K562 (cell line): ENCODE measurements around the gene PRKCQ. TPM values are rescaled to one million over a fixed set of nuclear protein-coding genes. Genes with fewer than 3 reads are reported as not detected.

ENCODE experiments used
- ATAC-seq: fragments of 200-7000 bp; cut with Tn5 transposase; 3 replicates; pipeline ENCODE4 v1.9.1; 2020; ENCODE audit warnings: moderate library complexity
- BruUV-seq: library from RNA; stranded (reverse); fragments of 400-500 nt; replicated peaks from 2 replicates; lab custom pipeline; 2021; lab: Mats Ljungman, UMichigan
- CTCF ChIA-PET: fragments of 300-600 bp; formaldehyde crosslinking; extraction: SDS; loops from one replicate; lab custom pipeline; 2021; ENCODE audit warnings: low intra/inter-chr PET ratio; lab: Yijun Ruan, JAX
- POLR2A ChIA-PET: fragments of 300-600, 350-650 bp; sonication (Branson Sonifier 250); formaldehyde crosslinking; extraction: SDS; loops from one replicate; lab custom pipeline; 2021; ENCODE audit warnings: antibody characterized with exemption, inconsistent platforms; lab: Yijun Ruan, JAX
- DNase-seq, 4 experiments: peaks; one replicate each; pipeline versions ENCODE4 v3.0.0 to v3.0.0-alpha.2; 2011 to 2018; ENCODE audit warnings: low spot score in 3 of 4, mixed read lengths in 3 of 4; ENCODE audit errors: extremely low read depth in 1 of 4
- FAIRE-seq: peaks from 2 replicates; lab custom pipeline; 2011; peaks lifted over from hg19 to GRCh38; lab: Jason Lieb, UNC
- H2AFZ ChIP-seq: 2 replicates; pipeline ENCODE4 v1.6.0; 2011; ENCODE audit warnings: low read depth, low read length, control low read depth, inconsistent platforms
- H3K27ac ChIP-seq: fragments of 200-600 bp; 3 replicates; pipeline ENCODE4 v1.8.0; 2011; ENCODE audit warnings: low read depth, mild to moderate bottlenecking, control low read depth, inconsistent platforms, low read length, moderate library complexity, mixed read lengths; ENCODE audit errors: extremely low read depth
- H3K27me3 ChIP-seq, 2 experiments: fragments of 300-600 bp in 1 of 2; 2 replicates in 1 of 2; 3 replicates in 1 of 2; pipeline versions ENCODE4 v1.6.0 to v1.8.0; 2011; ENCODE audit warnings: inconsistent platforms in 2 of 2, low read length in 2 of 2, mild to moderate bottlenecking in 1 of 2, mixed read lengths in 1 of 2, moderate library complexity in 1 of 2; ENCODE audit not compliant: control insufficient read depth in 2 of 2, insufficient read depth in 2 of 2
- H3K36me3 ChIP-seq: fragments of 300-600 bp; 3 replicates; pipeline ENCODE4 v1.8.0; 2011; ENCODE audit warnings: mild to moderate bottlenecking, low read length, inconsistent platforms; ENCODE audit not compliant: control insufficient read depth, insufficient read depth
- H3K4me1 ChIP-seq, 2 experiments: fragments of 200-600 bp in 1 of 2; replicated peaks in 1 of 2; 2 replicates in 1 of 2; 3 replicates in 1 of 2; pipeline versions ENCODE4 v1.5.1 to v1.8.0; 2011; ENCODE audit warnings: inconsistent platforms in 2 of 2, low read length in 2 of 2, mild to moderate bottlenecking in 1 of 2, mixed read lengths in 1 of 2, moderate library complexity in 1 of 2; ENCODE audit not compliant: control insufficient read depth in 2 of 2, insufficient read depth in 2 of 2
- H3K4me2 ChIP-seq: 2 replicates; pipeline ENCODE4 v1.6.1; 2011; ENCODE audit warnings: low read length, control low read depth, inconsistent platforms, mixed read lengths; ENCODE audit not compliant: insufficient read depth
- H3K4me3 ChIP-seq: fragments of 200-600 bp; sonication (generic), shearing (Covaris generic); 2 replicates; pipeline ENCODE4 v1.5.1; 2016; ENCODE audit warnings: control low read depth, inconsistent platforms
- H3K79me2 ChIP-seq: fragments of 200-600 bp; 3 replicates; pipeline ENCODE4 v1.8.0; 2011; ENCODE audit warnings: low read length, inconsistent platforms; ENCODE audit not compliant: control insufficient read depth, insufficient read depth
- H3K9ac ChIP-seq, 2 experiments: 2 replicates each; pipeline versions ENCODE4 v1.6.0 to v1.6.1; 2011; ENCODE audit warnings: low read depth in 2 of 2, low read length in 2 of 2, control low read depth in 1 of 2, inconsistent platforms in 1 of 2, mild to moderate bottlenecking in 1 of 2, mixed read lengths in 1 of 2; ENCODE audit not compliant: insufficient read depth in 1 of 2
- H3K9me1 ChIP-seq: one replicate; pipeline ENCODE4 v1.6.0; 2011; ENCODE audit warnings: inconsistent platforms, mild to moderate bottlenecking, low read length, moderate library complexity; ENCODE audit not compliant: control insufficient read depth, insufficient read depth
- H3K9me3 ChIP-seq: replicated peaks from 2 replicates; pipeline ENCODE4 v1.5.1; 2011; ENCODE audit warnings: low read depth, low read length, inconsistent platforms; ENCODE audit not compliant: control insufficient read depth, insufficient read depth
- H4K20me1 ChIP-seq: replicated peaks from 2 replicates; pipeline ENCODE4 v1.6.1; 2011; ENCODE audit warnings: low read length, inconsistent platforms, mixed read lengths; ENCODE audit not compliant: control insufficient read depth, insufficient read depth
- DEAF1 ChIP-seq: fragments of 450-650 bp; formaldehyde crosslinking; IDR thresholded peaks from 2 replicates; pipeline ENCODE4 v1.4.0; 2020; ENCODE audit warnings: mild to moderate bottlenecking, moderate library complexity
- KLF13 ChIP-seq: fragments of 450-650 bp; IDR thresholded peaks from 2 replicates; pipeline ENCODE4 v1.6.1; 2016; ENCODE audit warnings: missing genetic modification characterization, low read depth, mild to moderate bottlenecking, missing compliant biosample characterization, moderate library complexity, borderline replicate concordance
- MAFG ChIP-seq: fragments of 450-650 bp; conservative IDR thresholded peaks from 2 replicates; pipeline ENCODE4 v1.6.1; 2016; ENCODE audit warnings: missing genetic modification characterization, missing compliant biosample characterization
- PATZ1 ChIP-seq: fragments of 250-450 bp; sonication (Bioruptor Pico); IDR thresholded peaks from 2 replicates; pipeline ENCODE4 v1.5.0; 2020; ENCODE audit warnings: mild to moderate bottlenecking, borderline replicate concordance
- TAL1 ChIP-seq: fragments of 450-650 bp; IDR thresholded peaks from 2 replicates; pipeline ENCODE4 v1.6.1; 2016; ENCODE audit warnings: mild to moderate bottlenecking
- WGBS: fragments of 100-300 bp; shearing (Covaris generic); methylation state at CpG from one replicate; pipeline ENCODE4 v1.1.6; 2016; ENCODE audit warnings: low coverage, mixed read lengths; ENCODE audit not compliant: insufficient coverage; ENCODE audit errors: missing lambda C conversion rate; 5-methylcytosine and 5-hydroxymethylcytosine counted together
- in situ Hi-C: fragments of 300-500 bp; cut with MboI; formaldehyde crosslinking; loops from 4 replicates; pipeline ENCODE4 v1.15.0; 2018; ENCODE audit warnings: inconsistent platforms, mixed read lengths
- intact Hi-C: fragments of 100-400 bp; cut with micrococcal nuclease; formaldehyde crosslinking; loops from 2 replicates; pipeline ENCODE4 v1.14.2; 2022
- polyA plus RNA-seq, 8 experiments: library from polyadenylated mRNA; depleted of rRNA in 4 of 8; stranded (reverse) in 5 of 8; unstranded in 3 of 8; fragments of >200 nt; fragmentation: Nextera tagmentation in 2 of 8; fragmentation: Illumina TruSeq in 1 of 8; extraction: Ambion mirVana in 2 of 8; extraction: Trizol in 1 of 8; gene quantifications; 2 replicates each; pipeline versions ENCODE4 v1.2.1 to v1.2.3, GENCODE V29; 2011 to 2014; ENCODE audit warnings: inconsistent platforms in 1 of 8, missing spikeins in 1 of 8
- total RNA-seq, 7 experiments: library from RNA; depleted of rRNA in 6 of 7; stranded (reverse); fragments of >200 nt in 6 of 7; fragmentation: Illumina TruSeq in 2 of 7; extraction: Trizol in 2 of 7; gene quantifications; 2 replicates each; pipeline versions ENCODE4 v1.2.1 to v1.2.3, GENCODE V29; 2011 to 2021; ENCODE audit warnings: low replicate concordance in 1 of 7

PRKCQ gene
- total and polyA plus RNA-seq, 9 of the 15 experiments (the other 6 are each of a cell fraction or from before 2014, with no cell fraction given): 4.4 to 23.3 (median 14.6) TPM

GRCh38 chr10:6522230-6522629, 57.8 kb downstream of the PRKCQ start:
- TF ChIP-seq KLF13 (tag): no peak
- Histone ChIP-seq H3K9me1 (no peaks in the 10 kb centered on the region), H3K9ac (no peak overlapping the region), H3K79me2 (no peaks in the 10 kb centered on the region), H4K20me1 (no peaks in the 10 kb centered on the region), H3K27ac (no peak overlapping the region), H2AFZ (no peak overlapping the region), H3K4me1 (peaks cover 2 to 3% of the 10 kb centered on the region in 2 experiments; a peak in 3 of 5 replicates), H3K27me3 (no peaks in the 10 kb centered on the region), H3K36me3 (no peaks in the 10 kb centered on the region), H3K9me3 (no peaks in the 10 kb centered on the region), H3K4me2 (no peak overlapping the region), H3K4me3 (no peak overlapping the region)
- FAIRE-seq (no peak), ATAC-seq (no peak), DNase-seq (no peak)
- intact Hi-C loops: no loop called here
- ChIA-PET POLR2A (no interaction called here), CTCF (no interaction called here)
- no TSS peak for BruUV-seq
- in situ Hi-C loops: no loop called here
- WGBS: 86% methylated on average over 6 of the region's 6 CpGs

GRCh38 chr10:6520138-6520537, 59.9 kb downstream of the PRKCQ start:
- no peak overlapping the region for H3K4me2 ChIP-seq
- intact Hi-C loops: no loop called here
- no peak overlapping the region for H3K4me3 ChIP-seq
- POLR2A ChIA-PET: interaction anchor here (0.8 kb wide), 1 partner anchor 12 kb away, joined by 3 read pairs; no protein-coding TSS in a partner anchor
- no peaks in the 10 kb centered on the region for H4K20me1 ChIP-seq
- no peaks in the 10 kb centered on the region for H3K27me3 ChIP-seq
- CTCF ChIA-PET: no interaction called here
- no peaks in the 10 kb centered on the region for H3K36me3 ChIP-seq
- H3K4me1 ChIP-seq: peaks cover 2 to 17% of the 10 kb centered on the region in 2 experiments; a peak in 4 of 5 replicates
- H3K9me3 ChIP-seq: no peaks in the 10 kb centered on the region
- H3K9ac ChIP-seq: no peak overlapping the region
- DNase-seq: no peak
- H3K9me1 ChIP-seq: no peaks in the 10 kb centered on the region
- no peak overlapping the region for H3K27ac ChIP-seq
- no peak for TF ChIP-seq DEAF1
- TF ChIP-seq MAFG (tag): no peak
- TF ChIP-seq TAL1: no peak
- TF ChIP-seq PATZ1 (CRISPR knock-in tag): no peak
- TF ChIP-seq, all 486 proteins: peak for 0
- ATAC-seq: no peak
- in situ Hi-C loops: no loop called here
- Histone ChIP-seq H3K79me2 (no peaks in the 10 kb centered on the region), H2AFZ (no peak overlapping the region)
- 72% methylated on average over 10 of the region's 10 CpGs for WGBS
- BruUV-seq: no TSS peak
- FAIRE-seq: no peak
